KOPT-K1 (cell line): ENCODE data around the gene GPRC5B.

ENCODE experiments used
- H3K27ac ChIP-seq: fragments of 200-600 bp; sonication (generic); 2 replicates; pipeline ENCODE4 v1.5.1; 2016; ENCODE audit warnings: antibody characterized with exemption, mild to moderate bottlenecking, low read depth, low read length; ENCODE audit not compliant: poor library complexity, severe bottlenecking
- H3K36me3 ChIP-seq: fragments of 200-600 bp; sonication (generic); 2 replicates; pipeline ENCODE4 v1.5.1; 2017; ENCODE audit warnings: antibody characterized with exemption, mild to moderate bottlenecking, low read length, moderate library complexity; ENCODE audit not compliant: insufficient read depth
- H3K9me3 ChIP-seq: fragments of 200-600 bp; sonication (generic); 2 replicates; pipeline ENCODE4 v1.5.1; 2017; ENCODE audit warnings: antibody characterized with exemption, low read length, mild to moderate bottlenecking; ENCODE audit not compliant: insufficient read depth, poor library complexity, severe bottlenecking

GPRC5B gene

GRCh38 chr16:19908921-19909320 lies 24.3 kb upstream of the GPRC5B start:
- Histone ChIP-seq H3K27ac (no peak overlapping the region), H3K36me3 (no peaks in the 10 kb centered on the region), H3K9me3 (no peaks in the 10 kb centered on the region)

GRCh38 chr16:19907161-19907992 lies 22.7 kb upstream of the GPRC5B start:
- Histone ChIP-seq H3K9me3 (no peaks in the 10 kb centered on the region), H3K36me3 (no peaks in the 10 kb centered on the region), H3K27ac (no peak overlapping the region)

DNA sequence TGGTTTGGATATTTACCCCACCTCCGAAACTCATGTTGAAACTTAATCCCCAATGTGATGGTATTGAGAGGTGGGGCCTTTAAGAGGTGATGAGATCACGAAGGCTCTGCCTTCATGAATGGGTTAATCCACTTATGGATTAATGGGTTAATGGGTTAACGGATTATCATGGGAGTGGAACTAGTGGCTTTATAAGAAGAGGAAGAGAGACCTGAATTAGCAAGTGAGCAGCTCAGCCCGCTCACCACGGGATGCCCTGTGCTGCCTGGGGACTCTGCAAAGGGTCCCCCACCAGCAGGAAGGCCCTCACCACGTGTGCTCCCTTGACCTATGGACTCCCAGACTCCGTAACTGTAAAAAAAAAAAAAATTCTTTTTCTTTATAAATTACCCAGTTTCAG lies 16.5 kb upstream of the GPRC5B start:
- Histone ChIP-seq H3K9me3 (no peaks in the 10 kb centered on the region), H3K27ac (no peak overlapping the region), H3K36me3 (no peaks in the 10 kb centered on the region)

DNA sequence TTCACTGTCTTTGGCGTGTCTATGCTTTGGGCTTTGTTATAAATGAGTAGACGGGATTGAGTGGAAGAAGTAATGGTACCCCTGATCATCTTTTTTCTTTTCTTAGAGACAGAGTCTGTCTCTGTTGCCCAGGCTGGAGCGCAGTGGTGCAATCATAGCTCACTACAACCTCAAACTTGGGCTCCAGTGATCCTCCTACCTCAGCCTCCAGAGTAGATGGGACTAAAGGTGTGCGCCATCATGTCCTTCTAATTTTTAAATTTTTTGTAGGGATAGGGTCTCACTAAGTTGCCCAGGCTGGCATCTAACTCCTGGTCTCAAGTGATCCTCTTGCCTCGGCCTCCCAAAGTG lies 14.9 kb upstream of the GPRC5B start:
- Histone ChIP-seq H3K9me3 (no peaks in the 10 kb centered on the region), H3K36me3 (no peaks in the 10 kb centered on the region), H3K27ac (no peak overlapping the region)

GRCh38 chr16:19898924-19899604 lies 14.4 kb upstream of the GPRC5B start:
- no peaks in the 10 kb centered on the region for H3K9me3 ChIP-seq
- no peak overlapping the region for H3K27ac ChIP-seq
- H3K36me3 ChIP-seq: no peaks in the 10 kb centered on the region

GRCh38 chr16:19898166-19898565 lies 13.5 kb upstream of the GPRC5B start:
- no peak overlapping the region for H3K27ac ChIP-seq
- H3K36me3 ChIP-seq: no peaks in the 10 kb centered on the region
- H3K9me3 ChIP-seq: no peaks in the 10 kb centered on the region

- Histone ChIP-seq H3K36me3 (no peaks in the 10 kb centered on the region), H3K9me3 (no peaks in the 10 kb centered on the region), H3K27ac (no peak overlapping the region)
Measured at GRCh38 chr16:19896951-19897350, 12.3 kb upstream of the GPRC5B start.

DNA sequence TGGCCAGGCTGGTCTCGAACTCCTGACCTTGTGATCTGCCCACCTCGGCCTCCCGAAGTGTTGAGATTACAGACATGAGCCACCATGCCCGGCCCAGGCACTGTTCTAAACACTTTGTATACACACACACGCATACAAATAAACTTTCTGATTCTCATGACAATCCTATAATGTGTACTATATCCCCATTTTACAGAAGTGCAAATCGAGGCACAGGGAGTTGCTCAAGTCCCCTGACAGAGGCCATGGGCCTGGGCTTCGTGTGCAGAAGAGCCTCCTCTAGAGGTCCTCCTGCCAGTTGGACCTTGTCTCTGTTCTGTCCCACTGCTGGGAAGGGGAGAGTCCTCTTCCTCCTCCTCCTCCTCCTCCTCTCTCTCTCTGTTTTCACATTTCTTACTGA lies 9.9 kb upstream of the GPRC5B start:
- H3K36me3 ChIP-seq: no peaks in the 10 kb centered on the region
- no peak overlapping the region for H3K27ac ChIP-seq
- H3K9me3 ChIP-seq: no peaks in the 10 kb centered on the region

GRCh38 chr16:19892902-19893301 lies 8.3 kb upstream of the GPRC5B start:
- Histone ChIP-seq H3K9me3 (no peaks in the 10 kb centered on the region), H3K27ac (no peak overlapping the region), H3K36me3 (no peaks in the 10 kb centered on the region)

- Histone ChIP-seq H3K9me3 (no peaks in the 10 kb centered on the region), H3K27ac (no peak overlapping the region), H3K36me3 (no peaks in the 10 kb centered on the region)
Measured at GRCh38 chr16:19890901-19891300, 6.3 kb upstream of the GPRC5B start.

DNA sequence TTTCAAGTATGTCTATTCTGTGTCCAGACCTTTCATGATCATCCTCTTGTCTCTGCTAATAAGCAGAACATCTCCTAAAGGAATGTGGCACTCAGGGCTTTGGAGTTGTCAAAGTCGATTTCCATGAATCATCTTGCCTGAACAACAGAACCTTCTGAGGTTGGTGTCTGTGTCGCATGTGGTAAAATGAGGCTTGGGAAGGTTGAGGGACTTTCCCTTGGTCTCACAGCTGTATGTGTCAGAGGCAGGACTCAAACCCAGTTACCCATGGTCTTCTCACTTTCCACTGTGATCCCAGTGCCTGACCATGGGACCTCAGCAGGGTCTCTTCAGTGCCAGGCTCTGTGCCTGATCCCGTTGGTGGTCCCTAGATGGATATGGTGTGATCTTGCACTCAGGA lies 4.2 kb upstream of the GPRC5B start:
- no peak overlapping the region for H3K27ac ChIP-seq
- no peaks in the 10 kb centered on the region for H3K9me3 ChIP-seq

GRCh38 chr16:19886073-19886941 lies 1.7 kb upstream of the GPRC5B start:
- H3K27ac ChIP-seq: no peak overlapping the region
- H3K36me3 ChIP-seq: no peaks in the 10 kb centered on the region
- H3K9me3 ChIP-seq: no peaks in the 10 kb centered on the region

More for the DNA sequence above, 4.2 kb upstream of the GPRC5B start:
- H3K36me3 ChIP-seq: no peaks in the 10 kb centered on the region

GRCh38 chr16:19885451-19886072 lies 914 bp upstream of the GPRC5B start:
- H3K9me3 ChIP-seq: no peaks in the 10 kb centered on the region
- H3K36me3 ChIP-seq: no peaks in the 10 kb centered on the region
- no peak overlapping the region for H3K27ac ChIP-seq

GRCh38 chr16:19883966-19884485 lies 622 bp downstream of the GPRC5B start:
- H3K27ac ChIP-seq: no peak overlapping the region
- H3K36me3 ChIP-seq: no peaks in the 10 kb centered on the region
- H3K9me3 ChIP-seq: no peaks in the 10 kb centered on the region
